GM23338 (cell line): Measurements from ENCODE around the gene SYT6.

Source experiments
- CREB1 ChIP-seq: fragments of 250-450 bp; sonication (Bioruptor Pico); IDR thresholded peaks from 2 replicates; pipeline ENCODE4 v1.5.0; 2020; ENCODE audit warnings: low read depth, mild to moderate bottlenecking, moderate library complexity
- CTCF ChIP-seq, 2 experiments: fragments of 200-600 bp in 1 of 2; sonication (generic) in 1 of 2; conservative IDR thresholded peaks; 2 replicates each; pipeline versions ENCODE4 v1.5.1 to v1.6.1; 2016 to 2017; ENCODE audit warnings: antibody characterized with exemption in 2 of 2, low read depth in 2 of 2, mild to moderate bottlenecking in 2 of 2, moderate library complexity in 1 of 2
- EZH2 ChIP-seq: fragments of 200-600 bp; sonication (generic); IDR thresholded peaks from one replicate; pipeline ENCODE4 v1.8.0; 2017; ENCODE audit warnings: antibody characterized with exemption, mild to moderate bottlenecking, low read depth; ENCODE audit not compliant: unreplicated experiment
- EZH2phosphoT487 ChIP-seq: fragments of 200-600 bp; sonication (generic); IDR thresholded peaks from one replicate; pipeline ENCODE4 v1.8.1; 2018; ENCODE audit warnings: antibody characterized with exemption; ENCODE audit not compliant: unreplicated experiment
- POLR2AphosphoS5 ChIP-seq: IDR thresholded peaks from 2 replicates; pipeline ENCODE4 v1.6.1; 2016; ENCODE audit warnings: antibody characterized with exemption, low read depth
- STAT1 ChIP-seq: IDR thresholded peaks from one replicate; pipeline ENCODE4 v1.6.1; 2016; ENCODE audit warnings: antibody characterized with exemption; ENCODE audit not compliant: unreplicated experiment
- ZNF331 ChIP-seq: fragments of 250-450 bp; sonication (Bioruptor Pico); IDR thresholded peaks from 2 replicates; pipeline ENCODE4 v1.5.0; 2020; ENCODE audit warnings: low read depth, mild to moderate bottlenecking, moderate library complexity

GRCh38 chr1:114090738-114091505 is 62.7 kb downstream of the SYT6 start:
- TF ChIP-seq EZH2 (no peak), POLR2AphosphoS5 (no peak), CTCF (conservative IDR thresholded peaks at IDR 0.05; ENCODE audit: low read depth in 2 of 2) (no peak), CREB1 (no peak), ZNF331 (CRISPR knock-in tag) (no peak), EZH2phosphoT487 (no peak), STAT1 (no peak)
